Activated CD8-positive, alpha-beta memory T cell treated with anti-CD3 and anti-CD28 coated beads for 36 hours (primary cell): Measurements from ENCODE around the gene CDKN2A. TPM values are rescaled to one million over a fixed set of nuclear protein-coding genes. Genes with fewer than 3 reads are reported as not detected.

Source experiments
- CTCF ChIA-PET: fragments of 350-600 bp; sonication (Branson Sonifier 250); formaldehyde crosslinking; loops from one replicate; lab custom pipeline; 2021; ENCODE audit warnings: antibody characterized with exemption; lab: Charles Lee
- POLR2A ChIA-PET: fragments of 350-600 bp; sonication (Branson Sonifier 250); formaldehyde crosslinking; loops from one replicate; lab custom pipeline; 2021; ENCODE audit warnings: antibody characterized with exemption; lab: Charles Lee
- total RNA-seq, 2 experiments: library from RNA; stranded (reverse); gene quantifications; one replicate each; pipeline ENCODE4 v1.2.3, GENCODE V29; 2021

Gene CDKN2A
- total RNA-seq, 2 experiments from 2014 or later: 2.2 to 3.9 TPM

DNA sequence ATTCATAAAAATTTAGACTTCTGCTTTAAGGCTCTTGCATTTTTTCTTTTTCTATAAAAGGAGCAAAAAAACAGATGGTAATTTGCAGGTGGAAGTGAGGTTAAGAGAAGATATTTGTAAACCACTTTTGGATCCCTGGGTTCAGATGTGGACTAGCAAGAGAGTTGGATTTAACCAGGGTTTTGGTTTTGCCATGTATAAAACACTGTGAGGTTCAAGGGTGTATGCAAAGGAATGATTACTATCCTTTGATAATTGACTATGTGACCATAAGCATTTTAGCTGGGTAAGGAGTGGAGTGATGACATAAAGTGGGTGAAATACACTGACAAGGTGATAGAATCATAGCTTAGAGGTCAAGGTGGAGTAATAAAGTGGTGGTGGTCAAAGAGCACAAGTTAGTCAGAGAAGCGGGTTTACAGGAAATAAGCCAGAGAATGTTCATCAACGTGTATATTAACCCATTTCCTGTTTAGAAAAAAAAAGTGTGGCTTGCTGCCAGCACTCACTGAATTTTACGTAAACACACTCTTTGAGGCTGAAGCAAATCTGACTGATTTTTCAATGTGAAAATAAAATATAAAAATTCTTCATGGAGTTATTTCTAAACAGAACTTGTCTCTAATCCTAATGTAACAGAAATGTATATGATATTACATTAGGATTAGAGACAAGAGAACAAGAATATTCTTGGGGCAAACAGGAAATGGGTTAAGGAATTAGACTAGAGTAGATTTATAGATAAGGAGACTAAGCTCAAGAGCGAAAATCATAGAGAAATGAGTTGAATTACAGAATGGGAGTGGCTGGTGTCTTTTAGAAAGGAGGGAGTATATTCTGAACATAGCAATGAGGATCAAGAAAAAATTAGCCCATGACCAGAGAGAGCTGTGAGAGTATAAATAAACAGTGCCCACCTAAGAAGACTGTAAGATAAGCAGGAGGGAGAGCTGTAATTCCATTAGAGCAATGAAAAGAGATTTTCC is 74.5 kb downstream of the CDKN2A start:
- ChIA-PET CTCF (no interaction called here), POLR2A (interaction anchor here (0.6 kb wide), 1 partner anchor 75 kb away, joined by 3 read pairs; the partner anchor contains the start of gene CDKN2B-AS1)

Other genes starting within 250 kb of the CDKN2A start
- gene MTAP, start 191.8 kb downstream of the CDKN2A start, total RNA-seq: 100 to 1,000 TPM in 1 of 2 experiments, 10 to 100 TPM in 1; 98.6 to 108 TPM
- under 1 TPM; 0.61 to 0.67 TPM for gene CDKN2B-AS1, start 399 bp upstream of the CDKN2A start, total RNA-seq
- under 1 TPM; 0.04 to 0.11 TPM for gene CDKN2B, start 14.9 kb upstream of the CDKN2A start, total RNA-seq